NCI-H1436 treated with DMSO at 0.1 percent for 48 hours (cell line): Measurements from ENCODE around the gene GIMD1.

Source experiments
- DNase-seq: peaks from one replicate; lab custom pipeline; 2025; lab: John Stamatoyannopoulos, UW

The GIMD1 gene

GRCh38 chr4:106312997-106313522, 55.5 kb downstream of the GIMD1 start:
- DNase-seq = no peak

- DNase-seq = no peak
Observed at GRCh38 chr4:106312377-106312776, 56.2 kb downstream of the GIMD1 start.
